NK-92 (cell line): ENCODE results near the gene EXOC2.
"Not testable (repeated sequence)": the region's sequence is repeated elsewhere in the genome, so short reads cannot be mapped to it uniquely, and the experiment has no call there.

ENCODE experiments used
- DNase-seq: peaks from one replicate; lab custom pipeline; 2025; ENCODE audit not compliant: unreplicated experiment; lab: John Stamatoyannopoulos, UW

The EXOC2 gene

DNA sequence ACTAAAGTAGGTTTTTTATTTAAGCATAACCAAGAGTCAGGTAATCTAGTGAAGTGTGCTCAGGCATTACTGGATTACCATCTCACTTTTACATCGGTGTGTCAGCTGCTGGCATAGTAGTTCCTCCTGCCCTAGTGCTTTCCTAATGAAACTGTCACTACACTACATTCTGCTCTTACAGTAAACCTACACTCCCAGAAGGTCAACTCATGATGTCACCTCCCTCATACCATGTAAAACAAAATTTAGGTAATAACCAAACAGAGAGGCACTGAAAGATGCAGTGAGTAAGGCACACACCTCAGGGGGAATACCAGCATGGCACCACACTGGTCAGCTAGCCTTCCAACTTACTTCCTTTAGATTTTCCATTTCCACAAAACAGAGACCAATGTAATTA, 59.3 kb downstream of the EXOC2 start:
- DNase-seq: no peak

DNA sequence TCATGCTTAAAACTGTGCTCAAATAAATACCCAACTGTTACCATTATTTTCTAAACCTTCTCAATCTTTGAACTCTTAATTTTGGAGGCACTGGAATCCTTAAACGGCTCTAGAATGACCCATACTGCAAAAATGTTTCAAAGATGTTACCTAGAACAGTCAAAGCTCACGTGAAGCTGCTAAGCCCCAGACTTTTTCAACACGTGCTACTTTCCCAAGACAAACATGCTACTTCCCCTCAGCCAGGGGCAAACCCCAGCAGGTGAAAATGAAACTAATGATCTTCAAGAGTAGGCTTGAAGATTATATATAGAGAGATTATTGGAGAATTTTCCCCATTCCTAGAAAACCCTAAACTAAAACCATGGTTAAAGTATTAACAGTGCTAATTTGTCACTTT, 64.2 kb downstream of the EXOC2 start:
- DNase-seq: no peak

DNA sequence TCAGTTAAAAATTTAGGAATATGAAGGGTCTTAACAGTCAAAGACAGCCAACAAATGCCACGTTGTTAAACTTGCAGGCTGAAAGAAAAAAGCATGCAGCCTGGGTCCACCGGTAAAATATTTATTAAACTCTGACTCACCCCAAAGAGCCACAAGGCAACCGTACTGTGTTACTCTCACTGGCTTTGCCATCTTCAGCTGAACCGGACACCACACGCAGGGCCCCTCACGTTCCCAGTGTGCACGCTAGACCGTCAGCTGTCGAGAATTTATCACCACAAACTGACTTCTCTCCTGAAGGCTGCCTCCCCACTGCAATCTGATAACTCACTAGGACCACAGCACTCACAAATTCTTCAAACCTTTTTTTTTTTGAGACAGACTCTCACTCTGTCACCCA, 66.7 kb downstream of the EXOC2 start:
- no peak for DNase-seq

DNA sequence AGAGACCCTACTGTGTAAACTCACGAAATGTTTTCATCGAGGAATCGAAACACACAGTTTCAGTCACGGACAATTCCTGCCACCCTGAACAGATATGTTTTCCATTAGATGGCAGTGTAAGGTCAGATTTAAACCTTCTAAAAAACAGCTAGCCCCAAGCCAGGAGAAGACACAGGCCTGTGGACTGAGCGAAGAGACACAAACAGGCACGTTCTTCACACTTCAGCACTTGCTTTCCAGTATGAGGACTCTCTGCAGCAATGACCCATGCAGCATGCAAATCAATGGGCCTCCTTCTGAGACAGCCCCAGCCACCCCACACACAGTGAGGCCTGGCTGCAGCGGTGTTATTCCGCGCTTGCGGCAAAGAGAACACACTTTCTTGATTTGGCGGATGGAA, 68.0 kb downstream of the EXOC2 start:
- DNase-seq: no peak

DNA sequence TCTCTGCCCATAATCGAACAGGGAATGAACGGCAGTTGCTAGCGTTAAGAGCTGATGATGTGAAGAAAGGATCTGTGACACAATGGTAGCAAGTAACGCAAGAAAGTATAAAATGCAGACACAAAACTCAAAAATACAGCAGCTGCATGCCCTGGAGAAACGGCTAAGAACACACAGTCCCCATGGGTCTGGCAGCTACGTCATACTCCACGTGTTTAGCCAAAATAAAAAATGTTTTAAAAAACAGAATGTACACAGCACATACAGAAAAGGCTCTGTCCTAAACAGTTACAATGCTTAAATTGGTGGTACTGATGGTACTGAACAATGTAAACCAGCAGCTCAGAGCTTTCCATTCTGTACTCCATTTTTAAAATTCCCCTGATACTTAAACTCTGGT, 70.5 kb downstream of the EXOC2 start:
- DNase-seq: no peak

DNA sequence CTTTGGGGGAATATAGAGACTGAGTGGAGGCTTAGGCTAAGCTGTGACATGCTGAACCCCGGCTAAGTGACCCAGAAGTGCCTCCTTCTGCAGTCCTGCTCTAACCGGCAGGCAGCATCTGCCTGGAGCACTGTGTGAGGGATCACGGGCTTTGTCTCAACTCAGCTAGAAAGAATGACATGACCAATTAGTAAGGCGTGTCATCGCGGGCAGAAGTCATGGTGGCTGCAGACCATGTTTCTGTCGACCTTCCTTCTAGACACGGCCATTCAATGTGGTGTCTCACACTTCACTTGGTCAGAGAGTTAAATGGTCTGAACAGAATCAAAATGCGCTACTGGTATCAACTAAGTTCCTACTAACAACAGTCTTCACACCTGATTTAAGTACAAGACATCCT, 71.0 kb downstream of the EXOC2 start:
- no peak for DNase-seq

DNA sequence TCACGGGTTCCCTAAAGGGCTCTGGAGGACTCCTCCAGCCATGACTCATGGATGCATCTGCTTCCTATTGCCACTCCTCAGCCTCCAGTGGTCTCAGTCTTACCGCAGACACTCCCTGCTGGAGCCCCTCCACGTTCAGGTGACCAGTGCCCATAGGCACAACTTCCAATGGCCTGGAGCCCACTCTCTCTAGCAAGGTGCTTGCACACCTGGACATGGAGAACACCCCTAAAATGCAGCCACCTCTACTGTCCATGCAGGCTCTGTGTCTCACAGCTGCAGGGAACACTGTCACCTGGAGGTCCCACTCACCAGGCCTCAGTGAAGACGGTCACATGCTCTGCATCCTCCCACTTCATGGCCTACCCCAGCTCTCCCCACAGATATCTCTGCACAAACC, 72.0 kb downstream of the EXOC2 start:
- DNase-seq: no peak

DNA sequence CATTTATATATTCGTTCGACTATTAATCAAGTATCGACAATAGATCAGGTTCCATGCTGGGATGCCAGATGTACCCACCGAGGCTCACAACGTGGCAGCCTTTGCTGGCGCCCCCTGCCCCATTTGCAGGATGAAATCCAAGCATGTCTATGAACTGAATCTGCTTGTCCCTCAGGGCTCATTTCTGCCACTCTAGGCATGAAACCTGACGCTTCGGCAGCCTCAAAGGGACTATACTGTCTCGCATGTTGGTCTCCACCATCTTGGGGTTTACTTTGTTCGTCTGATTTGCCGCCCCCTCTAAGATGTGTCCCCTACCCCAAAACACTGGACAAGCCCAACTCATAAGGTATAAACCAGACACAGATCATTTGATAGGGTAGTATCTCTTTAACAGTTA, 72.8 kb downstream of the EXOC2 start:
- DNase-seq: no peak

DNA sequence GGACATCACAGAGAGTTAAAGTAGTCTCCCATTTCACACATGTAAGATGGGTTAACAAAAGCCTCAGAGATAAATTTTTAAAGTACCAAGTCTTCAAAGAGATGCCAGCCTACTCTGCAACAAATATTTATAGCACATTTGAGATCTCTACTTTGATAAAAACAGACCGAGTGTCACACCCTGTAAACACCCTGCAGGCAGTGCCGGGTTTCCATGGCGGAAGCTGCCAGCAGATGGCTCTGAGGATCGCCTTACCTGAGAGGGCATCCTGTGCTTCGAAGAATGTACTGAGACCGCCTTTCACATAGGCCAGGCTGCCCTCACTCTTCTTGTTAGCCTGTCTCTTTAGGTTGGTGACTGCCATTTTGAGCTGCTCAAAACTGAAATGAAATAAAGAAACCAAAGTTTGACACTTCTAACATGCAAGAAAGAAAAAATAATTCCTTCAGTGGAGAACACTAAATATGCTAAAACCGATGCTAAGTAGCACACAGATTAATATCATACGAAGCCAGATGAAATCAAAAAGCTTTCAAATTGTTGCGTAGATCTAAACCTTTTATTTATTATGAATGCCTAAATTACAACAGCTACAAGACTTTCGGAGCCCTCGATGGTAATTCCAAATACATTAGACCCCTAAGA, 75.4 kb downstream of the EXOC2 start:
- no peak for DNase-seq

DNA sequence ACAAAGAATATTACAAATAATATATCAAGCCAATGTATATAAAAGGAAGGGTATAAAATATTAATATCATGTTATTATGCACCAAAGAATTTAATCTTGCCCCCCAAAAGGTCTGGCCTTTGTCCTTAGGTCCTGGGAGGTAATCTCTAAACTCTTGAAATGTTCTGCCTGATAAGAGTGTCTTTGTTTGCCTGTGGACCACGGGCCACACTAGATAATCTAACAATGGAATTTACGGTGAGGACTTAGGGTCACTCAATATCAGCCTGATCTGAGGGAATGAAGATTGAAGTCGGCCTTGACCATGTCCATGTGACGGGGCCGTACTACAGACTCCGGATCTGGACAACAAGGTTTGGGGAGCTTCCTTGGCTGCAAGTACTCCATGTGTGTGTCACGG, 79.0 kb downstream of the EXOC2 start:
- no peak for DNase-seq

DNA sequence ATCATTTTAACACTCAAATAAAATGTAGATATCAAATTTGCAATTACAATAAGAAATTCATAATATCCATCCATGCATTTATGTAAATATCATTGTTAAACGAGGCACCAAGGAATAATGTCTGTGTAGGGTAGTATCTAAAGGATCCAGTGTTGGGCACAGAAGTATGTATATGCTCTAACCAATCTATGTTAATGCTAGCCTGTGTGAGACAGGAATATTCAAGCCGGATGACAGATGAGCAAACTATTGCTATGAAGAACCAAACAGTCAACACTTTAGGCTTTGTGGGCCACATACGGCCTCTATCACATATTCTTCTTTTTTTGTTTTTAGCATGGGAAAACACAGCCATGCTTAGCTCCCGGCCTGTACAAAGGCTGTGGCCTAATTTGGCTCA, 81.0 kb downstream of the EXOC2 start:
- no peak for DNase-seq

DNA sequence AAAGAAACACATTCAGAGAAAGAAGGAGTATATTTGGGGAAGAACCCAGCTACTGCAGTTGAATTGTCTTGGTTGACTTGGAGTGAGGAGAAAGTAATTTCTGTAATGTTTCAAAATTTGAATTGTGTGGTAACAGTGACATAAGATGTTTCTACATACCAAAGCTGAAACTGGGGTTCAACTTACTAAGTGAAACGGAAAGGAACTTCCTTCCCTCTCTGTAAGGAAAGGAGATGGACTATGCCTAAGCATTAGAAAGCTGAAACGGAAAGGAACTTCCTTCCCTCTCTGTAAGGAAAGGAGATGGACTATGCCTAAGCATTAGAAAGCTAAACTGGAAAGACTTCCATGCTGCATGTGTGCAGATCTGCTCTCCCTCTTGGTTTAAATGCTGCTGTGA, 82.1 kb downstream of the EXOC2 start:
- no peak for DNase-seq

DNA sequence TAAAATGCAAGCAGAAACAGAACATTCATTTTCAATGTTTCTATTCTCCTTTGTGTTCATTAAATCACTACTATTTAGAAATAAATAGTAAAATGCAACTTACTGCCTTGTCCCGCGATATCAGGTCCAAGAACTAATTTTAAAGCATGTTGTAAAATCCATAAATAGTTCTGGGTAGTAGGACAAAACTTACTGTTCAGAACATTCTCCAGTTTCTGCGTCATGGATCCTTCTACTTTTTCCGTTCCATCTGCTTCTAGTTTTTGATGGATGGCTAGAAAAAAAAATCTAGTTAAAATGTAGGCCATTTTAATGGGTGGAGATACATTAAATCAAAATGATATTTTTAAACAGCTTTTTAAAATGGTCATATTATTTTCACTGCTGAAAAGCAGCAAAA, 83.0 kb downstream of the EXOC2 start:
- no peak for DNase-seq

DNA sequence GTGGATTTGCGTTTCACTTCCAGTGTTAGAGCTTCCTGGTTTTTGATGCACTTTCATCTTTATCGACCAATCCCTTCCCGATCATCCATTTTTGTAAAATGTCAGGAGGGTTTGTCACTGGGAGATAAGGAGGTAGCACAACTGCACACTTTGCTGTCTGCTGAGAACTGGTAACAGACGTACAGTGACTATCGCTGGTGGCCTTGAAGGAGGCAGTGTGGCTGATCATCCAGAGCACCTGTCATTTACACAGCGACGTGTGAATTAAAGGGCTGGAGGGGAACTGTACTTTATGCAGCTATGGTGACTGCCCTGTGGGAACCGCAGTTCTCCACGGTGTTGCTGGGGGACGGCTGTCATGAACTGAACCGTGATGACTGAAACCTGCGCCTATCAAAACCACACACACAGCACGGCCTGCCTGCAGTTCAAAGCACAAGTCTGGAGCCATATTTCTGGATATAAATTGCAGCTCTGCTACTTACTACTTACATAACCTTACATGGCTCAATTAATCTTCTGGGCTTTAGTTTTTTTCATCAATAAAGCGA, 86.0 kb downstream of the EXOC2 start:
- DNase-seq: no peak

DNA sequence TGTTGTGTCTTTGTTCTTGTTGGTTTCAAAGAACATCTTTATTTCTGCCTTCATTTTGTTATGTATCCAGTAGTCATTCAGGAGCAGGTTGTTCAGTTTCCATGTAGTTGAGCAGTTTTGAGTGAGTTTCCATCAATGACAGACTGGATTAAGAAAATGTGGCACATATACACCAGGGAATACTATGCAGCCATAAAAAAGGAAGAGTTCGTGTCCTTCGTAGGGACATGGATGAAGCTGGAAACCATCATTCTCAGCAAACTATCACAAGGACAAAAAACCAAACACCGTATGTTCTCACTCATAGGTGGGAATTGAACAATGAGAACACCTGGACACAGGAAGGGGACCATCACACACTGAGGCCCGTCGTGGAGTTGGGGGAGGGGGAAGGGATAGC, 87.0 kb downstream of the EXOC2 start:
- DNase-seq: not testable (repeated sequence)

DNA sequence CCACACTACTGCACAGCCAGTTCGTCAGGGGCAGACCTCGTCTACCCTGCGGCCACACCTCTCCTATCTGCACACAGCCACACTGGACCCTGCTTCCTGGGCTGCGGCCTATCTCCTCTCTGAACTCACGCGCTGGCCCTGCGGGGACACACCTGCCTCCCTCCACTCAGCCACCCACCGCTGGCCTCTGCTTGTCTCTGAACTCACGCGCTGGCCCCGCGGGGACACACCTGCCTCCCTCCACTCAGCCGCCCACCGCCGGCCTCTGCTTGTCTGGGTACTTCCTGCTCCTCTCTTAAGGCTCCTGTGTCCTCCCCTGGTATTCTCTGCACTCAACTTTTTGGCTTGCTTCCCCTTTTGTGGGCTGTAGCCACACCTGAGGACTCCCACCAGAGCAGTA, 88.4 kb downstream of the EXOC2 start:
- DNase-seq: no peak

DNA sequence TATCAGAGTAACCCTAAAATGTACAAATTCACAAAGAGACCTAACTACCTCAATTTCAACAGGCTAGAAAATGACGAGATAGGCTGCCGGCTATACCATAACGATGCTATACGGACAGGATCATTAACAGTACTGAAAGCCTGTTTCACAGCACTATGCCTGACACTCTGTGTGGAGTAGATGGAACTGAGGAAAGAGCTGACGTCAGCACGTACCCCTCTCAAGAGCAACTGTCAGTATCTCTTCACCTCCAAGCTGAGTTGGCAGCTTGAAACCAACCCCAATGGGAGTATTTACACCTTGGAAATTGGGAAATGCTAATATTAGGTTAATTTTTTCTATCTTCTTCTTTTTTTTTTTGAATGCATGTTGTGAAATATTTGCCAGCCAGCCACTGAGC, 89.7 kb downstream of the EXOC2 start:
- no peak for DNase-seq

DNA sequence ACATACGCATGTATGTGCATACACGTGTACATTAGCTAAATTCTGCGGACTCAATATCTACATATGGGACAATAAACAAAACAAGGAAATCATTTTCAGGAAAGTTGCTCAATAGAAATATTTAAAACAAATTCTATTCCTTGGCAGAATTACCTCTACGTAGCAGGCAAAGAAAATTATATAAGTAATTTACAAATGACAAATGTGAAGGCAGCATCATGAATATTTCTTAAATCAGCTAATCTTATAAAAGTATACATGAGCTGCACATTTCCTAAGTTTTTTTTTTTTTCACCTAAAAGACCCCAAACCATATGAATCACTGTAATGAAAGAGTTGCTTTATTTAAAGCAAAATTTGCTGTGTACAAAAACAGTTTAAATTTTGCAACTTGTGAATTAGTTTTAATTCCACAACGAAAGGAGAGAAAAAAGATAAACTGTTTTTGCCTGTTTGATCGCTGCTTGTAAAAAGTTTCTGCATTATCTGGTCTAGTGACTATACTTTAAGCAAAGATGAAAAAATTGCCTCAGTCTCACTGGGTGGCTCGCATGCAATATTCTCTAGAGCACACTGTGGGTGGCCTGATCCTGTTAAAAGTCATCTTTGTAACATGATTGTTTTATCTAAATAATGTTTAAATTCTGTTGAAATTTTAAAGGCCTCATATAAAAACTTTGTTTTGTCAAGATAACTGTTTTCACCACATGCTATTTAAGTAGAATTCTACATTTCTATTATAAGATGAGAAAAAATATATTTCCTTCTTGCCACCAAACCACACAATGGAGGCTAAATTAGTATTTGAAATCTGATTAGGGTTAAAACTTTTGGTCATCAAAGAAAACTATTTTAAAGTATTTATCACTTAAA, 93.1 kb downstream of the EXOC2 start:
- DNase-seq: no peak

DNA sequence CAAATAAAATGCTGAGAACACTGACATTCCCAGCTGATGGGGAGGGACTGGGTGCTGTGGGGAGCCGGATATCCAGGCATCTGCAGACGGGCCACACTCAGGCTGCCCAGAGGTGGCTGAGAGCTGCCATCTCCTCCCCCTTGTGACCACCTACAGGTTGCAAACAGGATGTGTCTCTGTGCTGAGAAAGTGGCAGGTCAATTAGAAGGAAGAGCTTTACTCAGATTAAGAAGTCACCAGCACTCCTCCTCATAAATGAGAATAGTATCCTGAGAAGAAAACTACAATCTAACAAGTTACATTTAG, 99.1 kb downstream of the EXOC2 start:
- no peak for DNase-seq

DNA sequence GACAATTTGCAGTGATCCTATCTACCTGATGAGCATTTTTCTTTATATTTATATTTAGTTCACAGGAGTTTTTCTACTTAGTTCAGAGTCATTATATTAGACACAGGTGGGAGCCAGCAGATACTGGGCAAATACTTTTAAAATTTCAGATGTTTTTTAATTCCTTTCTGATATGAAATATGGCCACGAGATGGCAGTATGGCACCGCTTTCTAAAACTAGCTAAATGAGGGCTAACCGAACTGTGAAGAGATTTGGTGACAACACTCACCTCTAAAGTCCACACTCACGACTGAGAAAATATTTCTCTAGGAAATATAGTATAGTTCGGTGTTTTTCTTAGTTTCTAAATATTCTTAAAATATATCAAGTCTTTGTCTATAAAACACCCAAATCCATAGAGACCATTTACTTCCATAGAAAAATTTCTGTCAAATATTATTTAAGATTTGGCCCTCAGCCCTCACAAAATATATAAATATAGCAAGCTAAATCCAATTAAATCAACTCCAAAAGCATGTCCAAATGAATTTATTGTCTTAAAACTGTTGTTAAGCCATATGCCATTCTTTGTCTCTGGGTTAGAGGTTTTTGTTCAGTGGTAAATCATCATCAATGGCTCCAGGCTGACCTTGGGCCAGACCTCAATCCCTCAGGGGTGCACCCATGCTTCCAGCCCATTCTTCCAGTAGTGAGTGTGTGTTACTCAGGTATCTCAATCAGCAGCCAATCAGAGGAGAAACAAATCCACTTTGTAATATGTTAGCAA, 99.6 kb downstream of the EXOC2 start:
- DNase-seq: no peak

DNA sequence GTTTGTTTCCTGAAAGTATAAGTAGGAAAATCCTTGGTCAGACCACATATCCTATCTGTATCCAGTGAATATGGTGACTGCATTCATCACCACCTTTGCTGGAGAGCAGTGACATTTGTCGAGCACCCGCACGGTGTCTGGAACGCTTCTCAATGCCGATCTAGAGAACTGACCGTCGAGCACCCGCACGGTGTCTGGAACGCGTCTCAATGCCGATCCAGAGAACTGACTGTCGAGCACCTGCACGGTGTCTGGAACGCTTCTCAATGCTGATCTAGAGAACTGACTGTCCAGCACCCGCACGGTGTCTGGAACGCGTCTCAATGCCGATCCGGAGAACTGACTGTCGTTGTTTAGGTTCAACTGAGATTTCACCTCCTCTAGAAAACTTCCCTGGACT, 103.8 kb downstream of the EXOC2 start:
- no peak for DNase-seq

DNA sequence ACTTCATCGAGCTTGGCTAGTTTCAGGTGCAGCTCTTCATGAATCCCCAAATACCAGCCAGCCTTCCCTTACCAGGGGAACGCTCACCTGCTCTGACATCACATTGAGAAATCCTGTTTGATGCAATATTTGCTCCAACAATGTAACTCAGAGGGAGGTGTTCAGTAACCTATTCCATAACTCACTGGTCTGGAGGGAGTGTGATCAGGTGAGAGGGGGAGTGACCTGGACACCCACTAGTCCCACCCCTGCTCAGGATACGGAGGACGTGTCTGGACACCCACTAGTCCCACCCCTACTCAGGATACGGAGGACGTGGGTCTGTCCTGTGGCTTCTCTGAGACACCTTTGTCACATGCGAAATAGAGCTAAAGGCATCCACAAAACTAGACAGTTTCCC, 106.4 kb downstream of the EXOC2 start:
- no peak for DNase-seq
